ENCODE measurements around the gene ARL17B. TPM values are rescaled to one million over a fixed set of nuclear protein-coding genes. Genes with fewer than 3 reads are reported as not detected.
"Not testable (repeated sequence)": the region's sequence is repeated elsewhere in the genome, so short reads cannot be mapped to it uniquely, and the experiment has no call there.

ARL17B gene
- total RNA-seq, 1 donor from 2014 or later, result 9.5 TPM

DNA sequence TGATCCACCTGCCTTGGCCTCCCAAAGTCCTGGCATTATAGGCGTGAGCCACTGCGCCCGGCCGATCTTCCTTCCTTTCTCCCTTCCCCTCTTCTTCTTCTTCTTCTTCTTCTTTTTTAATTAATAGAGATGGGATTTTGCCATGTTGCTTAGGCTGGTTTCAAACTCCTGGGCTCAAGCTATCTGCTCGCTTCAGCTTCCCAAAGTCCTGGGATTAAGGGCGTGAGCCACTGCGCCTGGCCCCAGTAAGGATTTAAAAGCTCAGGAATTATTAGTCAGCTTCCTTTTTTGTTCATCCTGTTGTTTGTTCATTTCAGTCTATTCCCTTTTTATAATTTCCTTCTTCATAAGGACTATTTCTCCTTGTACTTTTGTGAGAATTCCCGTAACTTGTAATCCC is 99.3 kb downstream of the ARL17B start:
- Mint-ChIP-seq H3K27ac (ENCODE audit: unreplicated experiment) (no peak overlapping the region), H3K4me1 (ENCODE audit: unreplicated experiment) (peaks cover 12% of the 10 kb centered on the region), H3K27me3 (ENCODE audit: unreplicated experiment) (peaks cover 16% of the 10 kb centered on the region), H3K36me3 (ENCODE audit: low read depth, unreplicated experiment) (peaks cover 7% of the 10 kb centered on the region), H3K4me3 (ENCODE audit: unreplicated experiment) (no peak overlapping the region), H3K9me3 (ENCODE audit: unreplicated experiment) (no peaks in the 10 kb centered on the region)
- TF ChIP-seq, protein P1, sequence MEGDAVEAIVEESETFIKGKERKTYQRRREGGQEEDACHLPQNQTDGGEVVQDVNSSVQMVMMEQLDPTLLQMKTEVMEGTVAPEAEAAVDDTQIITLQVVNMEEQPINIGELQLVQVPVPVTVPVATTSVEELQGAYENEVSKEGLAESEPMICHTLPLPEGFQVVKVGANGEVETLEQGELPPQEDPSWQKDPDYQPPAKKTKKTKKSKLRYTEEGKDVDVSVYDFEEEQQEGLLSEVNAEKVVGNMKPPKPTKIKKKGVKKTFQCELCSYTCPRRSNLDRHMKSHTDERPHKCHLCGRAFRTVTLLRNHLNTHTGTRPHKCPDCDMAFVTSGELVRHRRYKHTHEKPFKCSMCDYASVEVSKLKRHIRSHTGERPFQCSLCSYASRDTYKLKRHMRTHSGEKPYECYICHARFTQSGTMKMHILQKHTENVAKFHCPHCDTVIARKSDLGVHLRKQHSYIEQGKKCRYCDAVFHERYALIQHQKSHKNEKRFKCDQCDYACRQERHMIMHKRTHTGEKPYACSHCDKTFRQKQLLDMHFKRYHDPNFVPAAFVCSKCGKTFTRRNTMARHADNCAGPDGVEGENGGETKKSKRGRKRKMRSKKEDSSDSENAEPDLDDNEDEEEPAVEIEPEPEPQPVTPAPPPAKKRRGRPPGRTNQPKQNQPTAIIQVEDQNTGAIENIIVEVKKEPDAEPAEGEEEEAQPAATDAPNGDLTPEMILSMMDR (IDR thresholded peaks at IDR 0.05; ENCODE audit: unreplicated experiment), result no peak
- DNase-seq (ENCODE audit: low spot score), result no peak

DNA sequence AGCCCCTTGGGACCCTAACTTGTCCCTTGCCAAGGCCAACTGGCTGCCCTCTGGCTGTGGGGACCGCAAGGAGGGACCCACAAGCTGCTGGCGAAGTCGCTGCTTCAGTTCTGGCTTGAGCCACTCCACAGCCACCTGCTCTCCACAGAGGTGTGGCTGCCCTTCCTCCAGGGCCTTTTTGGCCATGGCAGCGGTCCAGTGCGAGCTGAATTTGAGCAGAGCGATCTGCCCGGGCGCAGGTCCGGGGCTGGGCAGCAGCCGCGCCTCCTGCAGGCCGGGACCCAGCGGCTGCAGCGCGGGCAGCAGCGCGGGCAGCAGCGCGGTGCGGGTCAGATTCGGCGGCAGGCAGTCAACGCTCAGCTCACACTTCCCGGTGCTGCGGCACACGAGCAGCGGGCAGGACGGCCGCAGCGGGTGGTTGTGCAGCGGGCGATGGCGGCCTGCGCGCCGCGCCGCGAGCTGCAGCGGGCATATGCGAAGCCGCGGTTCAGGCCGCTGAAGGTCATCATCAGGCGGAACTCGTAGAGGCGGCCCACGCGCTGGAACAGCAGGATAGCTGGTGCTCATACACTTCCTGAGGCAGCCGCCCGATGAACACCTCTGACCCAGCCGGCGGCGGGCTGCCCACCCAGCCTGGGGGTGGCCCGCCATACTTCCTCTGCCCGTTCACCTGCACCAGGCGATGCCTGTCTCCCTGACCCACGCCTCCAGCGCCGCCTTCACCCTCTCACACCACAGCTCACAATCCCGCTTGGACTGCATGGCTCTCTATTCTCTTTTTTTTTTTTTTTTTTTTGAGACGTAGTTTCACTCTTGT is 101.5 kb downstream of the ARL17B start:
- H3K9me3 Mint-ChIP-seq (ENCODE audit: unreplicated experiment); H3K4me1 Mint-ChIP-seq (ENCODE audit: unreplicated experiment); H3K27me3 Mint-ChIP-seq (ENCODE audit: unreplicated experiment); H3K36me3 Mint-ChIP-seq (ENCODE audit: low read depth, unreplicated experiment); H3K27ac Mint-ChIP-seq (ENCODE audit: unreplicated experiment): not testable (repeated sequence)
- H3K4me3 Mint-ChIP-seq (ENCODE audit: unreplicated experiment), result peak overlapping the region; percentile 74
- DNase-seq (ENCODE audit: low spot score), result peak; percentile 75

DNA sequence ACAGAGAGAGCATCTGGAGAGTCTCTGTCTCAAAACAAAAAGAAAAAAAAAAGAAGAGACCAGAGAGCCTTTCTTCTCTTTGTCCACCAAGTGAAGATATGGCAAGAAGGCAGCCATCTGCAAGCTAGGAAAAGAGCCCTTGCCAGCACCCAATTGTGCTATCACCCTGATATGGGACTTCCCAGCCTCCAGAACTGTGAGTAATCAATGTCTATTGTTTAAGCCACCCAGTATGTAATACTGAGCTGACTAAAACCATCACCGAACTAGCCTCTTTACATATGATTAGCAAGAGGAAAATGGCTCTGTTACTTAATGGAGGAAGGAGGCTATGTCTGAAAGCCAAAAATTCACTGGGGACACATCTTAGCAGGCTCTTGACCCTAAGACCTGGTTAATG is 105.2 kb downstream of the ARL17B start:
- not testable (repeated sequence) for DNase-seq (ENCODE audit: low spot score); H3K27me3 Mint-ChIP-seq (ENCODE audit: unreplicated experiment); H3K27ac Mint-ChIP-seq (ENCODE audit: unreplicated experiment); H3K4me1 Mint-ChIP-seq (ENCODE audit: unreplicated experiment); H3K9me3 Mint-ChIP-seq (ENCODE audit: unreplicated experiment); H3K4me3 Mint-ChIP-seq (ENCODE audit: unreplicated experiment); H3K36me3 Mint-ChIP-seq (ENCODE audit: low read depth, unreplicated experiment)

DNA sequence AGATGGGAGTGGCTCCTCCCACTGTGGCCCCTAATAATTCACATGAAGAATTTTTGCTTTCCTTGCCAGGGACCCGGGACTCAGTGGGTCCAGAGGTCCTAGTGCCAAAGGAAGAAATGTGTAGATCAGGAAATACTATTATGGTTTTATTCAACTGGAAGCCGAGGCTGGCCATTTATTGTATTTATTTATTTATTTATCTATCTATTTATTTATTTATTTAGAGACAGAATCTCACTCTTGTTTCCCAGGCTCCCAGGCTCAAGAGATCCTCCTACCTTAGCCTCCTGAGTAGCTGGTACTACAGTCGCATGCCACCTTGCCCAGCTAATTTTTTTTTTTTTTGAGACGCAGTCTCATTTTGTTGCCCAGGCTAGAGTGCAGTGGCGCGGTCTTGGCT is 107.4 kb downstream of the ARL17B start:
- peaks cover 10% of the 10 kb centered on the region for H3K36me3 Mint-ChIP-seq (ENCODE audit: low read depth, unreplicated experiment)
- not testable (repeated sequence) for H3K27ac Mint-ChIP-seq (ENCODE audit: unreplicated experiment); H3K27me3 Mint-ChIP-seq (ENCODE audit: unreplicated experiment); DNase-seq (ENCODE audit: low spot score); H3K4me1 Mint-ChIP-seq (ENCODE audit: unreplicated experiment); H3K9me3 Mint-ChIP-seq (ENCODE audit: unreplicated experiment); H3K4me3 Mint-ChIP-seq (ENCODE audit: unreplicated experiment)

GRCh38 chr17:46253722-46254121 is 107.8 kb downstream of the ARL17B start:
- not testable (repeated sequence) for H3K4me3 Mint-ChIP-seq (ENCODE audit: unreplicated experiment); H3K9me3 Mint-ChIP-seq (ENCODE audit: unreplicated experiment); H3K27me3 Mint-ChIP-seq (ENCODE audit: unreplicated experiment); H3K4me1 Mint-ChIP-seq (ENCODE audit: unreplicated experiment); H3K27ac Mint-ChIP-seq (ENCODE audit: unreplicated experiment)
- DNase-seq (ENCODE audit: low spot score), result peak; percentile 84
- TF ChIP-seq, protein P1 (IDR thresholded peaks at IDR 0.05; ENCODE audit: unreplicated experiment), result peak; percentile 61
- H3K36me3 Mint-ChIP-seq (ENCODE audit: low read depth, unreplicated experiment), result peaks cover 12% of the 10 kb centered on the region

DNA sequence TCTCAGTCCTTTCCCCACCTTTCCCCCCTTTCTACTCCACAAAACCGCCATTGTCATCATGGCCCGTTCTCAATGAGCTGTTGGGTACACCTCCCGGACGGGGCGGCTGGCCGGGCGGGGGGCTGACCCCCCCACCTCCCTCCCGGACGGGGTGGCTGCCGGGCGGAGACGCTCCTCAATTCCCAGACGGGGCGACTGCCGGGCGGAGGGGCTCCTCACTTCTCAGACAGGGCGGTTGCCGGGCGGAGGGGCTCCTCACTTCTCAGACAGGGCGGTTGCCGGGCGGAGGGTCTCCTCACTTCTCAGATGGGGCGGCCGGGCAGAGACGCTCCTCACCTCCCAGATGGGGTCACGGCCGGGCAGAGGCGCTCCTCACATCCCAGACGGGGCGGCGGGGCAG is 108.8 kb downstream of the ARL17B start:
- not testable (repeated sequence) for DNase-seq (ENCODE audit: low spot score); H3K27ac Mint-ChIP-seq (ENCODE audit: unreplicated experiment); H3K4me3 Mint-ChIP-seq (ENCODE audit: unreplicated experiment); H3K4me1 Mint-ChIP-seq (ENCODE audit: unreplicated experiment); H3K9me3 Mint-ChIP-seq (ENCODE audit: unreplicated experiment); H3K27me3 Mint-ChIP-seq (ENCODE audit: unreplicated experiment)
- peaks cover 12% of the 10 kb centered on the region for H3K36me3 Mint-ChIP-seq (ENCODE audit: low read depth, unreplicated experiment)

GRCh38 chr17:46249153-46249552 is 112.4 kb downstream of the ARL17B start:
- not testable (repeated sequence) for H3K9me3 Mint-ChIP-seq (ENCODE audit: unreplicated experiment); H3K27me3 Mint-ChIP-seq (ENCODE audit: unreplicated experiment); DNase-seq (ENCODE audit: low spot score); H3K4me3 Mint-ChIP-seq (ENCODE audit: unreplicated experiment); H3K4me1 Mint-ChIP-seq (ENCODE audit: unreplicated experiment)
- Mint-ChIP-seq H3K27ac (ENCODE audit: unreplicated experiment) (peak overlapping the region; percentile 2), H3K36me3 (ENCODE audit: low read depth, unreplicated experiment) (peaks cover 12% of the 10 kb centered on the region)

DNA sequence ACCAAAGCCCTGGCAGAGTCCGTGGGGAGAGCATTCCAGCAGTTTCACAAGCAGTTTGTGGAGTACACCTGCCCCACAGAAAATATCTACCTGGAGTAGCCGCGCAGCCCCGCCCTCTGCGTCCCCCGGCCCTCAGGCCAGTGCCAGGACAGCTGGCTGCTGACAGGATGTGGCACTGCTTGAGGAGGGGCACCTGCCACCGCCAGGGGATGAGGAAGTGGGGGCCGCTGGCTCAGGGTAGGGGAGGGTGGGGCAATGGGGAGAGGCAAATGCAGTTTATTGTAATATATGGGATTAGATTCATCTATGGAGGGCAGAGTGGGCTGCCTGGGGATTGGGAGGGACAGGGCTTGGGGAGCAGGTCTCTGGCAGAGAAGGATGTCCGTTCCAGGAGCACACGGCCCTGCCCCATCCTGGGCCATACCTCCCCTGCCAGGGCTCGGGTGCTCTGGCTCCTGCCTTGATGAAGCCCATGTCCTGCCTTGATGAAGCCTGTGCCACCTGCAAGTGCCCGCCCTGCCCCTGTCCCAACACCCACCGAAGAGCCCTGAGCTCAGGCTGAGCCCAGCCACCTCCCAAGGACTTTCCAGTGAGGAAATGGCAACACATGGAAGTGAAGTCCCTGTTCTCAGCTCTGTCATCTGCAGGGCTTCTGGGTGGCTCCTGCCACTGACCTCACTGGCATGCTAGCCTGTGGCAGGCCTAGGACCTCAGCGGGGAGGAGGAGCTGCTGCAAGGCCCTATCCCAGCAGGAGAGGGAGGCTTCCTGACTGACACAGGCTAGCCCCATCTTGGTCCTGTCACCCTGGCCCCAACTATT is 116.4 kb downstream of the ARL17B start:
- H3K4me3 Mint-ChIP-seq (ENCODE audit: unreplicated experiment); DNase-seq (ENCODE audit: low spot score); H3K4me1 Mint-ChIP-seq (ENCODE audit: unreplicated experiment); H3K36me3 Mint-ChIP-seq (ENCODE audit: low read depth, unreplicated experiment); H3K9me3 Mint-ChIP-seq (ENCODE audit: unreplicated experiment); H3K27me3 Mint-ChIP-seq (ENCODE audit: unreplicated experiment); H3K27ac Mint-ChIP-seq (ENCODE audit: unreplicated experiment): not testable (repeated sequence)

DNA sequence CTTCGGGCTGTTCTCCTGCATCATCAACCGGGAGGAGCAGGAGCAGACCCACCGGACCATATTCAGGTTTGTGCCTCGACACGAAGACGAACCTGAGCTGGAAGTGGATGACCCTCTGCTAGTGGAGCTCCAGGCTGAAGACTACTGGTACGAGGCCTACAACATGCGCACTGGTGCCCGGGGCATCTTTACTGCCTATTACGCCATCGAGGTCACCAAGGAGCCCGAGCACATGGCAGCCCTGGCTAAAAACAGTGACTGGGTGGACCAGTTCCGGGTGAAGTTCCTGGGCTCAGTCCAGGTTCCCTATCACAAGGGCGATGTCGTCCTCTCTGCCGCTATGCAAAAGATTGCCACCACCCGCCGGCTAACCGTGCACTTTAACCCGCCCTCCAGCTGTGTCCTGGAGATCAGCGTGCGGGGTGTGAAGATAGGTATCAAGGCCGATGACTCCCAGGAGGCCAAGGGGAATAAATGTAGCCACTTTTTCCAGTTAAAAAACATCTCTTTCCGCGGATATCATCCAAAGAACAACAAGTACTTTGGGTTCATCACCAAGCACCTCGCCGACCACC is 117.1 kb downstream of the ARL17B start:
- DNase-seq (ENCODE audit: low spot score); H3K9me3 Mint-ChIP-seq (ENCODE audit: unreplicated experiment); H3K36me3 Mint-ChIP-seq (ENCODE audit: low read depth, unreplicated experiment); H3K4me3 Mint-ChIP-seq (ENCODE audit: unreplicated experiment); H3K27me3 Mint-ChIP-seq (ENCODE audit: unreplicated experiment); H3K27ac Mint-ChIP-seq (ENCODE audit: unreplicated experiment); H3K4me1 Mint-ChIP-seq (ENCODE audit: unreplicated experiment): not testable (repeated sequence)

DNA sequence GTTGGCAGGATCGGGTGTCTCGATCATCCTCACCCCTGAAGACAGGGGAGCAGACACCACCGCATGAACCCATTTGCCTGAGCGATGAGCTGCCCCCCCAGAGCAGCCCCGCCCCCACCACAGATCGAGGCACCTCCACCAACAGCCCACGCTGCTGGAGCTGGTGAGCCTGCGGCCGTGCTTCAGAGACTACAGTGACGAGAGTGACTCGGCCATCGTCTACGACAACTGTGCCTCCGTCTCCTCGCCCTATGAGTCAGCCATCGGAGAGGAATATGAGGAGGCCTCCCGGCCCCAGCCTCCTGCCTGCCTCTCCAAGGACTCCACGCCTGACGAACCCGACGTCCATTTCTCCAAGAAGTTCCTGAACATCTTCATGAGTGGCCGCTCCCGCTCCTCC is 117.6 kb downstream of the ARL17B start:
- H3K4me3 Mint-ChIP-seq (ENCODE audit: unreplicated experiment); H3K4me1 Mint-ChIP-seq (ENCODE audit: unreplicated experiment); DNase-seq (ENCODE audit: low spot score); H3K27ac Mint-ChIP-seq (ENCODE audit: unreplicated experiment); H3K36me3 Mint-ChIP-seq (ENCODE audit: low read depth, unreplicated experiment); H3K9me3 Mint-ChIP-seq (ENCODE audit: unreplicated experiment); H3K27me3 Mint-ChIP-seq (ENCODE audit: unreplicated experiment): not testable (repeated sequence)

Measured in endothelial cell (in vitro differentiated cells).